ENCODE measurements around the gene TLR3.

DNA sequence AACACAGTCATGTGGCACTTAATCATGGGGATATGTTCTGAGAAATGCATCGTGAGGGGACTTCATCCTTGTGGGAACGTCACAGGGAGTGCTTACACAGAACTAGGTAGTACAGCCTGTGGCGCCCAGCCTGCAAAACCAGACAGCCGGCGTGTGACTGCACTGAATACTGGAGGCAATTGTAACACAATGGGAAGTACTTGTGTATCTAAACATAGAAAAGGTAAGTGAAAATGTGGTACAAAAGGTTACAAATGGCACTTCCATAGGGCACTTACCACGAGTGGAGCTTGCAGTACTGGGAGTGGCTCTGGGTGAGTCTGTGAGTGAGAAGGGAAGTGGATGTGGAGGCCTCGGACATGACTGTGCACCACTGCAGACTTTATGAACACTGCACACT lies 5.2 kb downstream of the TLR3 start:
- TF ChIP-seq, protein P1, sequence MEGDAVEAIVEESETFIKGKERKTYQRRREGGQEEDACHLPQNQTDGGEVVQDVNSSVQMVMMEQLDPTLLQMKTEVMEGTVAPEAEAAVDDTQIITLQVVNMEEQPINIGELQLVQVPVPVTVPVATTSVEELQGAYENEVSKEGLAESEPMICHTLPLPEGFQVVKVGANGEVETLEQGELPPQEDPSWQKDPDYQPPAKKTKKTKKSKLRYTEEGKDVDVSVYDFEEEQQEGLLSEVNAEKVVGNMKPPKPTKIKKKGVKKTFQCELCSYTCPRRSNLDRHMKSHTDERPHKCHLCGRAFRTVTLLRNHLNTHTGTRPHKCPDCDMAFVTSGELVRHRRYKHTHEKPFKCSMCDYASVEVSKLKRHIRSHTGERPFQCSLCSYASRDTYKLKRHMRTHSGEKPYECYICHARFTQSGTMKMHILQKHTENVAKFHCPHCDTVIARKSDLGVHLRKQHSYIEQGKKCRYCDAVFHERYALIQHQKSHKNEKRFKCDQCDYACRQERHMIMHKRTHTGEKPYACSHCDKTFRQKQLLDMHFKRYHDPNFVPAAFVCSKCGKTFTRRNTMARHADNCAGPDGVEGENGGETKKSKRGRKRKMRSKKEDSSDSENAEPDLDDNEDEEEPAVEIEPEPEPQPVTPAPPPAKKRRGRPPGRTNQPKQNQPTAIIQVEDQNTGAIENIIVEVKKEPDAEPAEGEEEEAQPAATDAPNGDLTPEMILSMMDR (IDR thresholded peaks at IDR 0.05; ENCODE audit: poor library complexity, severe bottlenecking), result no peak
- TF ChIP-seq, protein P2, sequence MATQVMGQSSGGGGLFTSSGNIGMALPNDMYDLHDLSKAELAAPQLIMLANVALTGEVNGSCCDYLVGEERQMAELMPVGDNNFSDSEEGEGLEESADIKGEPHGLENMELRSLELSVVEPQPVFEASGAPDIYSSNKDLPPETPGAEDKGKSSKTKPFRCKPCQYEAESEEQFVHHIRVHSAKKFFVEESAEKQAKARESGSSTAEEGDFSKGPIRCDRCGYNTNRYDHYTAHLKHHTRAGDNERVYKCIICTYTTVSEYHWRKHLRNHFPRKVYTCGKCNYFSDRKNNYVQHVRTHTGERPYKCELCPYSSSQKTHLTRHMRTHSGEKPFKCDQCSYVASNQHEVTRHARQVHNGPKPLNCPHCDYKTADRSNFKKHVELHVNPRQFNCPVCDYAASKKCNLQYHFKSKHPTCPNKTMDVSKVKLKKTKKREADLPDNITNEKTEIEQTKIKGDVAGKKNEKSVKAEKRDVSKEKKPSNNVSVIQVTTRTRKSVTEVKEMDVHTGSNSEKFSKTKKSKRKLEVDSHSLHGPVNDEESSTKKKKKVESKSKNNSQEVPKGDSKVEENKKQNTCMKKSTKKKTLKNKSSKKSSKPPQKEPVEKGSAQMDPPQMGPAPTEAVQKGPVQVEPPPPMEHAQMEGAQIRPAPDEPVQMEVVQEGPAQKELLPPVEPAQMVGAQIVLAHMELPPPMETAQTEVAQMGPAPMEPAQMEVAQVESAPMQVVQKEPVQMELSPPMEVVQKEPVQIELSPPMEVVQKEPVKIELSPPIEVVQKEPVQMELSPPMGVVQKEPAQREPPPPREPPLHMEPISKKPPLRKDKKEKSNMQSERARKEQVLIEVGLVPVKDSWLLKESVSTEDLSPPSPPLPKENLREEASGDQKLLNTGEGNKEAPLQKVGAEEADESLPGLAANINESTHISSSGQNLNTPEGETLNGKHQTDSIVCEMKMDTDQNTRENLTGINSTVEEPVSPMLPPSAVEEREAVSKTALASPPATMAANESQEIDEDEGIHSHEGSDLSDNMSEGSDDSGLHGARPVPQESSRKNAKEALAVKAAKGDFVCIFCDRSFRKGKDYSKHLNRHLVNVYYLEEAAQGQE (IDR thresholded peaks at IDR 0.05; ENCODE audit: borderline replicate concordance), result no peak
- TF ChIP-seq POLR2AphosphoS5 (IDR thresholded peaks at IDR 0.05) (no peak), EP300 (conservative IDR thresholded peaks at IDR 0.05; ENCODE audit: poor library complexity, severe bottlenecking) (no peak), EZH2 (IDR thresholded peaks at IDR 0.05; ENCODE audit: borderline replicate concordance, insufficient read depth, low read length, poor library complexity, severe bottlenecking) (no peak), MXI1 (conservative IDR thresholded peaks at IDR 0.05; ENCODE audit: poor library complexity, severe bottlenecking) (no peak), SMC3 (conservative IDR thresholded peaks at IDR 0.05; ENCODE audit: poor library complexity) (no peak), RAD21 (conservative IDR thresholded peaks at IDR 0.05) (no peak), TAF1 (IDR thresholded peaks at IDR 0.05; ENCODE audit: low read depth) (no peak)
